HG03108 (cell line): ENCODE data around the gene AK4.
"Not testable (repeated sequence)": the region's sequence is repeated elsewhere in the genome, so short reads cannot be mapped to it uniquely, and the experiment has no call there.

Source experiments
- ATAC-seq: cut with Tn5 transposase; IDR thresholded peaks from one replicate; pipeline ENCODE4 v1.9.1; 2021; ENCODE audit warnings: moderate library complexity; ENCODE audit not compliant: unreplicated experiment

Gene AK4

DNA sequence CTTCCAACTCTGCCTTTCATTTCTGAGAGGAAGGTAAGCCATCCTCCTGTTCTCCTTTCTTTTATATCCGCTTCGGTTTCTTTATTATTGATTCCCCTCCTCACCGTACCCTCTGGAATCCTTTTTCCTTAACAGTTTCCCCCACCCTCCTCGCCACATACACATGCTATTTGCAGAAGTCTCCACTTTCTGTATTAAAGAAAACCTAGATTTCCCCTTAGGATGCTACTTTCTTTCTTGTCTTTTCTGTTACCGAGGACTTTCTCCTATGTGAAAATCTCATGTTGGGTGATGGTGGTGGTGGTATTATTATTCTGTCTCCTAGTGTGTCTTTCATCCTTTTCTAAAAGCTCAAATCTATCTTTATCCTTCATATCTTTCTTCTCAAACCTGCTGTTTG is 62.3 kb downstream of the AK4 start:
- ATAC-seq: no peak

DNA sequence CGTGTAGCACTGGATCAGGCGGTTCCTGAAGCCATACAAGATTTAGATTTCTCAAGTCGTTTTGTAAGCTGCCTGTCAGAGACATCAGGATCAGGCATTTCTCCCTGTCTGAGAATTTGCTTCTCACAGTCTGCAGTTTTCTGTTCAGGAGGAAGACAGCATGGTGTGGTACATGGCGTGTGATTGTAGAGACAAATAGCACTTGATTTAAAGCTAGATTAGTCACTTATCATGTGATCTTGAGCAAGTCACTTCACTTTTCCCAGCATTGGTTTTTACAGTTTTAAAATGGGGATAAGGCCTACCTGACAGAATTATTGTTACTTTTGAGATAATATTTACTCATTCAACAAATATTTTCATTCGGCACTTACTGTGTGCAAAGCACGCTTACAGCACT is 63.3 kb downstream of the AK4 start:
- no peak for ATAC-seq

GRCh38 chr1:65213271-65214023 is 65.4 kb downstream of the AK4 start:
- no peak for ATAC-seq

DNA sequence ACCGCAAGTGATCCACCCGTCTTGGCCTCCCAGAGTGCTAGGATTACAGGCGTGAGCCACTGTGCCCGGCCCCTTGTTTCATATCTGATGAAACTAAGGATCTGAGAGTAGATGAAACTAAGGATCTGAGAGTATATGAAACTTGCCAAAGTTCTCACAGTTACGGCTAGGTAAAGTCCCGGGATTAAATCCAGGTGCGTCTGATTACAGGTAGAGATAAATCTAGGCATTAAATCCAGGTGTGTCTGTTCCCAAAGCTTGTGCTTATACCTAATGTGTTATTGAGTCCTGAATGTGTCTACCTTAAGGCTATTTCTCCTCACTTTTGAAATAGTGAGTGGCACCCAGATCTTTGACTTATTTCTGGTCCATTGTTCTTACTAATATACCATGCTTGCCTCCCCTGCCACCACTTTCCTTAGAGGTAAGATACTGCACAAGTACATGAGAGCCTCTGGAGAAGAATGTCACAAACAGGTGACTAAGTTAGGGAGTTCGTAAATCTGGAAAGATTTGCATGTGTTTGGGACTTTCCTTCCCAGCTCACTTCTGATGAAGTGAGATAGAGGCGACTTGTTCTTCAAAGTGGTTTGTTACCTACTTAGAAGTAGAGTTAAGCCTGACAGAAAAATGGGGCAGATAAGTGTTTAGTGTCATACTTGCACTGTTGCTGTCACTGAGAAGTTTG is 66.5 kb downstream of the AK4 start:
- no peak for ATAC-seq

DNA sequence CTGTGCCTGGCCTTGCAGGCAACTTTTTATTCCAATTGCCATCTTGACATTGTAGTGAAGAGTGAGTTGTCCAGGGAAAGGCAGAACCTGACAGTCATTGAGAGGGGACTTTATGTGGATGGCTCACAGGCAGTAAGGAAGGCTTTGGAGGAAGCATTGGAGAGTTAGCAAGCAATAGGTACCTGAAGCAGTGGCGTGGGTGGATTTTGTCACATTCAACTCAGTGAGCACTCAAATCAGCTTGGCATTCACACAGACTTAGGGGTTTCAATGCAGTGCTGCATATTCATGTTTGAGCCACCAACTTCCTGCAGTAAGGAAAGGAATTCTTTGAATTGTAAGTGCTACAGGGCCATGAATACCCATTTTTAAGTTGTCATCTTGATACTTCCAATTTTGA is 69.0 kb downstream of the AK4 start:
- no peak for ATAC-seq

DNA sequence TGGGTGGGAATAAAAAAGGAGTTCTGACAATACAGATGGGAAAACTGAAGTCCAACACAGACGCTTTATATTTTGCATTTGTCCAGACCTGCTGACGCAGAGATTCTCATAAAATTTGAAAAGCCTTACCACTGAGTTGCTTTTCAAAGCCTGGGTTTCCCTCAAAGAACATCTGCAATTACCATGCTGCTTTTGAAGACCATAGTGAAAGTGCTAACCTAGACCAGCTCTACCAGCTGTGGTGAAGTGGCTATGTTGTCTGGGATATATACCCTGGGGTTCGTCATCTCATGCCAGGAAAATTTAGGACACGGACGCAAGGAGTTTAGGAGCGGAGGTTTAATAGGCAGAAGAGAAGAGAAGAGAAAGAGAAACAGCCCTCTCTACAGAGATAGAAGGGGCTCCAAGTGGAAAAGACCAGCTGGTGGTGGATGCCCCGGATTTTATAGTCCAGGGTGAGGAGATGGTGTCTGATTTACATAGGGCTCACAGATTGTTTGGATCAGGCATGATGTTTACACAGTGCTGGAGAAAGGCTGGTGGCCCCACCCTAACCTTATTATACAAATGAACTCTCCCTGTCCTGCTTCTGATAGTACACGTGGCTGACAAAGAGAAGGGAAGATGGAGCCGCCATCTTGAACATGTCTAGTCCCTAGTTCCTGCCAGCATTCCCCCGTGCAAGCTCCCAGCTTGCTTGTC is 73.8 kb downstream of the AK4 start:
- ATAC-seq: no peak

DNA sequence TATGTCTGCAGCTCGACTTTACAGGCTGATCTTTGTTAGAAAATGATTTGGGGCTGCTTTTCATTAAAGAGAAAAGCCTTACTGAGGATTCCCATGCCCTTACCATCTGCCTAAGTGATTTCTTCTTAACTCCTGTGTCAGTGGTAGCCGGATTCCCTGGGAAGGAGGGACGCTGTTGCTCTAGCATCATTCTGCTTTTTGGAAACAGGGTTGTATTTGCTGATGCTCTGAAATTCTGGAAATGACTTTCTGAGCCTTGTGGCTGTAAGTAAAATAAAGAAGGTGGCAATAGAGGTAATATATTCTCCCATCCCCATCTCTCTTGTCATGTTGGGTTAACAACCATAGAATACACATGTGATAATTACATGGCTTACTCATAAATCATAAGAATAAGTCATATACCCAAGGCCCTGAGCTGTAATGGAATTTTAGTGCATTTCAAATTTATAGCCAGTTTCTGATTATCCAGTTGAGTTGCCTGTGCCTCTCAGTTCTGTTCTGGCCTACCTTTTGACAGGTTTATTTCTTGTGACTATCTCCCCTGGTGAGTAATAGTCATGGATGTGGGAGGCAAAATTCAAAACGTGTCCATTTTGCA is 74.4 kb downstream of the AK4 start:
- no peak for ATAC-seq

DNA sequence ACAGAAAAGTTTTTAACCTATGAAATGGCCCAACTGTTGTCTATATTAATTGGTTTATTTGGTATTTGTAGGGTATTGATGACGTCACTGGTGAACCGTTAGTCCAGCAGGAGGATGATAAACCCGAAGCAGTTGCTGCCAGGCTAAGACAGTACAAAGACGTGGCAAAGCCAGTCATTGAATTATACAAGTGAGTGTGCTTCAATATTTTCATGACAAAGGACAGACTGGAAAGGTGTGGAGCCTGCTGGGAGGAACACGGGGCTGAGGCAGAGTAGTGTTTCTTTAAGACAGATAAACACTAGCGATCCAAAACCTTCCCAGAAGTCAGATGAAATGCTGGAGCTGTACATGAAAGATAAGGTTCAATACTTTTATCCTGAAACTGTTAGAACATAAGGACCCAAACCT is 76.7 kb downstream of the AK4 start:
- ATAC-seq: no peak

- no peak for ATAC-seq
Measured at GRCh38 chr1:65225179-65225578, 77.2 kb downstream of the AK4 start.

GRCh38 chr1:65229201-65229600 is 81.2 kb downstream of the AK4 start:
- no peak for ATAC-seq

- ATAC-seq: no peak
Measured at GRCh38 chr1:65229754-65230339, 81.8 kb downstream of the AK4 start.

GRCh38 chr1:65230731-65231481 is 82.9 kb downstream of the AK4 start:
- ATAC-seq: peak; percentile 68

- no peak for ATAC-seq
Measured at GRCh38 chr1:65231718-65232330, 83.8 kb downstream of the AK4 start.

GRCh38 chr1:65232461-65232990 is 84.5 kb downstream of the AK4 start:
- no peak for ATAC-seq

DNA sequence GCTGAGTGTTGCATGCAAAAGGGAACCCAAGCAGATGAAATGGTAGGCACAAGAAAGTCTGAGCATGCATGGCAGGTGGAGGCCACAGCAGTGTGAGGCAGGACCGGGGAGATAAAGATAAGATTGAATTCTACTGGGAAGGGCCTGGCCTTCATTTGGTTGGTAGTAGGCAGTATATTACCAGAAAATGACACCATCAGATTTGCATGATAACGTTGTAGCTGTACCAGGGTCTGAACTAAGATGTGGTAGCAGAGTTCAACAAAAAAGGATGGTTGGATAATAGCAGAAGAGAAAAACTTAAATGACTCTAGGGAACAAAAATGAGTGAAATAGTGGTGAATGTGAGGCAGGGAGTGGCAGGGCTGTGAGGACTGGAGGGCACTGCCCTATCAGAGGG is 85.8 kb downstream of the AK4 start:
- ATAC-seq: no peak

- ATAC-seq: no peak
Measured at GRCh38 chr1:65235867-65236805, 88.1 kb downstream of the AK4 start.

- ATAC-seq: not testable (repeated sequence)
Measured at GRCh38 chr1:65237088-65237487, 89.1 kb downstream of the AK4 start.

- ATAC-seq: no peak
Measured at GRCh38 chr1:65237503-65237902, 89.5 kb downstream of the AK4 start.

DNA sequence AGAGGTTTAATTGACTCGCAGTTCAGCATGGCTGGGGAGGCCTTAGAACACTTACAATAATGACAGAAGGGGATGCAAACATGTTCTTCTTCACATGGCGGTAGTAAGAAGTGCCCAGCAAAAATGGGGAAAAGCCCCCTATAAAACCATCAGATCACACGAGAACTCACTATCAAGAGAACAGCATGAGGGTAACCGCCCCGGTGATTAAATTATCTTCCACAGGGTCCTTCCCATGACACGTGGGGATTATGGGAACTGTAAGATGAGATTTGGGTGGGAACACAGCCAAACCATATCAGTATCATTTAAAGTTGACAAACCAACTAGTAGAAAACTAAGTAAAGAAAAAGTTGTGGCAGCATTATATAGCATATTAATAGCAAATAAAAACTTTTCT is 90.0 kb downstream of the AK4 start:
- ATAC-seq: no peak
